GM23338 (cell line): Measurements from ENCODE around the gene DNAH11. TPM values are rescaled to one million over a fixed set of nuclear protein-coding genes. Genes with fewer than 3 reads are reported as not detected.

Experiments
- ATAC-seq: fragments of 200-7000 bp; cut with Tn5 transposase; 3 replicates; pipeline ENCODE4 v1.9.1; 2020
- DNase-seq: peaks from one replicate; pipeline ENCODE4 v3.0.0-alpha.2; 2015; ENCODE audit warnings: low spot score
- H2AFZ ChIP-seq: fragments of 200-600 bp; sonication (generic); 2 replicates; pipeline ENCODE4 v1.8.0; 2016; ENCODE audit warnings: antibody characterized with exemption, mild to moderate bottlenecking, moderate library complexity
- H3F3A ChIP-seq: fragments of 200-600 bp; sonication (generic); replicated peaks from 2 replicates; pipeline ENCODE4 v1.8.0; 2017; ENCODE audit warnings: antibody characterized with exemption, mixed run types, low read depth
- H3K27ac ChIP-seq: fragments of 200-600 bp; sonication (generic); 2 replicates; pipeline ENCODE4 v1.6.1; 2016; ENCODE audit warnings: low read depth
- H3K27me3 ChIP-seq: fragments of 200-600 bp; sonication (generic); 2 replicates; pipeline ENCODE4 v1.8.0; 2016; ENCODE audit warnings: mild to moderate bottlenecking, mixed run types, moderate library complexity; ENCODE audit not compliant: insufficient read depth
- H3K36me3 ChIP-seq: fragments of 200-600 bp; sonication (generic); 2 replicates; pipeline ENCODE4 v1.8.0; 2016; ENCODE audit warnings: mild to moderate bottlenecking; ENCODE audit not compliant: insufficient read depth
- H3K4me1 ChIP-seq: fragments of 200-600 bp; sonication (generic); 2 replicates; pipeline ENCODE4 v1.8.0; 2016; ENCODE audit warnings: mild to moderate bottlenecking, moderate library complexity; ENCODE audit not compliant: insufficient read depth
- H3K4me2 ChIP-seq: fragments of 200-600 bp; sonication (generic); 2 replicates; pipeline ENCODE4 v1.7.1; 2017; ENCODE audit warnings: mixed run types
- H3K4me3 ChIP-seq: fragments of 200-600 bp; sonication (generic); 2 replicates; pipeline ENCODE4 v1.6.1; 2016; ENCODE audit warnings: mixed run types
- H3K79me2 ChIP-seq: fragments of 200-600 bp; sonication (generic); replicated peaks from 2 replicates; pipeline ENCODE4 v1.8.0; 2017; ENCODE audit warnings: mild to moderate bottlenecking; ENCODE audit not compliant: insufficient read depth
- H3K9me2 ChIP-seq: fragments of 200-600 bp; sonication (generic); 2 replicates; pipeline ENCODE4 v1.8.0; 2017; ENCODE audit not compliant: insufficient read depth
- H4K20me1 ChIP-seq: fragments of 200-600 bp; sonication (generic); replicated peaks from 2 replicates; pipeline ENCODE4 v1.8.0; 2017; ENCODE audit warnings: mild to moderate bottlenecking; ENCODE audit not compliant: insufficient read depth
- H3K27ac Mint-ChIP-seq: 2 replicates; pipeline ENCODE4 v1.8.0; 2020; ENCODE audit warnings: inconsistent platforms, mild to moderate bottlenecking, moderate library complexity, mixed read lengths
- H3K27me3 Mint-ChIP-seq: 3 replicates; pipeline ENCODE4 v1.8.0; 2022; ENCODE audit warnings: low read depth, mild to moderate bottlenecking, moderate library complexity, mixed read lengths, inconsistent platforms; ENCODE audit not compliant: insufficient read depth, poor library complexity
- H3K36me3 Mint-ChIP-seq: 3 replicates; pipeline ENCODE4 v1.8.0; 2021; ENCODE audit warnings: low read depth, mild to moderate bottlenecking, inconsistent platforms, moderate library complexity, mixed read lengths
- H3K4me1 Mint-ChIP-seq: 3 replicates; pipeline ENCODE4 v1.8.0; 2020; ENCODE audit warnings: mild to moderate bottlenecking, inconsistent platforms, mixed read lengths
- H3K4me3 Mint-ChIP-seq: 3 replicates; pipeline ENCODE4 v1.8.0; 2021; ENCODE audit warnings: moderate library complexity, mild to moderate bottlenecking, inconsistent platforms, mixed read lengths
- H3K9me3 Mint-ChIP-seq: 3 replicates; pipeline ENCODE4 v1.8.0; 2020; ENCODE audit warnings: moderate library complexity, mild to moderate bottlenecking, inconsistent platforms, mixed read lengths
- CREB1 ChIP-seq: fragments of 250-450 bp; sonication (Bioruptor Pico); IDR thresholded peaks from 2 replicates; pipeline ENCODE4 v1.5.0; 2020; ENCODE audit warnings: low read depth, mild to moderate bottlenecking, moderate library complexity
- EZH2phosphoT487 ChIP-seq: fragments of 200-600 bp; sonication (generic); IDR thresholded peaks from one replicate; pipeline ENCODE4 v1.8.1; 2018; ENCODE audit warnings: antibody characterized with exemption; ENCODE audit not compliant: unreplicated experiment
- POLR2AphosphoS5 ChIP-seq: IDR thresholded peaks from 2 replicates; pipeline ENCODE4 v1.6.1; 2016; ENCODE audit warnings: antibody characterized with exemption, low read depth
- ZNF114 ChIP-seq: fragments of 250-450 bp; sonication (Bioruptor Pico); IDR thresholded peaks from 2 replicates; pipeline ENCODE4 v1.5.0; 2020; ENCODE audit warnings: mild to moderate bottlenecking, moderate library complexity
- polyA plus RNA-seq: library from polyadenylated mRNA; unstranded; fragments of >200 nt; fragmentation: Nextera tagmentation; extraction: Ambion mirVana; gene quantifications from 2 replicates; pipeline ENCODE4 v1.2.1, GENCODE V29; 2016
- total RNA-seq: library from RNA; depleted of rRNA; stranded (reverse); fragments of >200 nt; shearing (Covaris generic); gene quantifications from 2 replicates; pipeline ENCODE4 v1.2.3, GENCODE V29; 2014
- TF ChIP-seq, protein P1 (sequence below), 2 experiments: fragments of 200-600 bp in 1 of 2; sonication (generic) in 1 of 2; conservative IDR thresholded peaks; 2 replicates each; pipeline versions ENCODE4 v1.5.1 to v1.6.1; 2016 to 2017; ENCODE audit warnings: antibody characterized with exemption in 2 of 2, low read depth in 2 of 2, mild to moderate bottlenecking in 2 of 2, moderate library complexity in 1 of 2
- TF ChIP-seq, protein P2 (sequence below): fragments of 250-450 bp; sonication (Bioruptor Pico); IDR thresholded peaks from 2 replicates; pipeline ENCODE4 v1.5.0; 2020; ENCODE audit warnings: mild to moderate bottlenecking, moderate library complexity

Gene DNAH11
- total and polyA plus RNA-seq, 2 experiments from 2014 or later, result 9.3 TPM

DNA sequence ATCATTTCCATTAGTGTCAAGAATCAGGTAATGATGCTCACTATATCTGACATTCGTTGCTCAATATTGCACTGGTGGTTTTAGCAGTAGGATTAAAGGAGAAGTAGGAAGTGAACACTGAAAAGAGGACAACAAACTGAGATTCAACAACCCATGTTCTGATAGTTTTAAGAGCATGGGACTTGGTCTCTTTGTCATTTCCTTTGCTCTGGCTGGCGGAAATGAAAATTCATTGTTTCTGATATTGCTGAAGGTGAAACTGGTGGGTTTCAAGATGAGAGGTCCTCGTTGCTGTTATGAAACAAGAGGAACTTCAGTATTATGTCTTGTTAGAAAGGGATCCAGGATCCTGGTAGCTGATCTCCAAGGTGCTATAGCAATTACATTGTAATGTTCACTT lies 129.0 kb downstream of the DNAH11 start (continued):
- TF ChIP-seq, protein P1, sequence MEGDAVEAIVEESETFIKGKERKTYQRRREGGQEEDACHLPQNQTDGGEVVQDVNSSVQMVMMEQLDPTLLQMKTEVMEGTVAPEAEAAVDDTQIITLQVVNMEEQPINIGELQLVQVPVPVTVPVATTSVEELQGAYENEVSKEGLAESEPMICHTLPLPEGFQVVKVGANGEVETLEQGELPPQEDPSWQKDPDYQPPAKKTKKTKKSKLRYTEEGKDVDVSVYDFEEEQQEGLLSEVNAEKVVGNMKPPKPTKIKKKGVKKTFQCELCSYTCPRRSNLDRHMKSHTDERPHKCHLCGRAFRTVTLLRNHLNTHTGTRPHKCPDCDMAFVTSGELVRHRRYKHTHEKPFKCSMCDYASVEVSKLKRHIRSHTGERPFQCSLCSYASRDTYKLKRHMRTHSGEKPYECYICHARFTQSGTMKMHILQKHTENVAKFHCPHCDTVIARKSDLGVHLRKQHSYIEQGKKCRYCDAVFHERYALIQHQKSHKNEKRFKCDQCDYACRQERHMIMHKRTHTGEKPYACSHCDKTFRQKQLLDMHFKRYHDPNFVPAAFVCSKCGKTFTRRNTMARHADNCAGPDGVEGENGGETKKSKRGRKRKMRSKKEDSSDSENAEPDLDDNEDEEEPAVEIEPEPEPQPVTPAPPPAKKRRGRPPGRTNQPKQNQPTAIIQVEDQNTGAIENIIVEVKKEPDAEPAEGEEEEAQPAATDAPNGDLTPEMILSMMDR (conservative IDR thresholded peaks at IDR 0.05; ENCODE audit: low read depth in 2 of 2), result no peak
- TF ChIP-seq, protein P2, sequence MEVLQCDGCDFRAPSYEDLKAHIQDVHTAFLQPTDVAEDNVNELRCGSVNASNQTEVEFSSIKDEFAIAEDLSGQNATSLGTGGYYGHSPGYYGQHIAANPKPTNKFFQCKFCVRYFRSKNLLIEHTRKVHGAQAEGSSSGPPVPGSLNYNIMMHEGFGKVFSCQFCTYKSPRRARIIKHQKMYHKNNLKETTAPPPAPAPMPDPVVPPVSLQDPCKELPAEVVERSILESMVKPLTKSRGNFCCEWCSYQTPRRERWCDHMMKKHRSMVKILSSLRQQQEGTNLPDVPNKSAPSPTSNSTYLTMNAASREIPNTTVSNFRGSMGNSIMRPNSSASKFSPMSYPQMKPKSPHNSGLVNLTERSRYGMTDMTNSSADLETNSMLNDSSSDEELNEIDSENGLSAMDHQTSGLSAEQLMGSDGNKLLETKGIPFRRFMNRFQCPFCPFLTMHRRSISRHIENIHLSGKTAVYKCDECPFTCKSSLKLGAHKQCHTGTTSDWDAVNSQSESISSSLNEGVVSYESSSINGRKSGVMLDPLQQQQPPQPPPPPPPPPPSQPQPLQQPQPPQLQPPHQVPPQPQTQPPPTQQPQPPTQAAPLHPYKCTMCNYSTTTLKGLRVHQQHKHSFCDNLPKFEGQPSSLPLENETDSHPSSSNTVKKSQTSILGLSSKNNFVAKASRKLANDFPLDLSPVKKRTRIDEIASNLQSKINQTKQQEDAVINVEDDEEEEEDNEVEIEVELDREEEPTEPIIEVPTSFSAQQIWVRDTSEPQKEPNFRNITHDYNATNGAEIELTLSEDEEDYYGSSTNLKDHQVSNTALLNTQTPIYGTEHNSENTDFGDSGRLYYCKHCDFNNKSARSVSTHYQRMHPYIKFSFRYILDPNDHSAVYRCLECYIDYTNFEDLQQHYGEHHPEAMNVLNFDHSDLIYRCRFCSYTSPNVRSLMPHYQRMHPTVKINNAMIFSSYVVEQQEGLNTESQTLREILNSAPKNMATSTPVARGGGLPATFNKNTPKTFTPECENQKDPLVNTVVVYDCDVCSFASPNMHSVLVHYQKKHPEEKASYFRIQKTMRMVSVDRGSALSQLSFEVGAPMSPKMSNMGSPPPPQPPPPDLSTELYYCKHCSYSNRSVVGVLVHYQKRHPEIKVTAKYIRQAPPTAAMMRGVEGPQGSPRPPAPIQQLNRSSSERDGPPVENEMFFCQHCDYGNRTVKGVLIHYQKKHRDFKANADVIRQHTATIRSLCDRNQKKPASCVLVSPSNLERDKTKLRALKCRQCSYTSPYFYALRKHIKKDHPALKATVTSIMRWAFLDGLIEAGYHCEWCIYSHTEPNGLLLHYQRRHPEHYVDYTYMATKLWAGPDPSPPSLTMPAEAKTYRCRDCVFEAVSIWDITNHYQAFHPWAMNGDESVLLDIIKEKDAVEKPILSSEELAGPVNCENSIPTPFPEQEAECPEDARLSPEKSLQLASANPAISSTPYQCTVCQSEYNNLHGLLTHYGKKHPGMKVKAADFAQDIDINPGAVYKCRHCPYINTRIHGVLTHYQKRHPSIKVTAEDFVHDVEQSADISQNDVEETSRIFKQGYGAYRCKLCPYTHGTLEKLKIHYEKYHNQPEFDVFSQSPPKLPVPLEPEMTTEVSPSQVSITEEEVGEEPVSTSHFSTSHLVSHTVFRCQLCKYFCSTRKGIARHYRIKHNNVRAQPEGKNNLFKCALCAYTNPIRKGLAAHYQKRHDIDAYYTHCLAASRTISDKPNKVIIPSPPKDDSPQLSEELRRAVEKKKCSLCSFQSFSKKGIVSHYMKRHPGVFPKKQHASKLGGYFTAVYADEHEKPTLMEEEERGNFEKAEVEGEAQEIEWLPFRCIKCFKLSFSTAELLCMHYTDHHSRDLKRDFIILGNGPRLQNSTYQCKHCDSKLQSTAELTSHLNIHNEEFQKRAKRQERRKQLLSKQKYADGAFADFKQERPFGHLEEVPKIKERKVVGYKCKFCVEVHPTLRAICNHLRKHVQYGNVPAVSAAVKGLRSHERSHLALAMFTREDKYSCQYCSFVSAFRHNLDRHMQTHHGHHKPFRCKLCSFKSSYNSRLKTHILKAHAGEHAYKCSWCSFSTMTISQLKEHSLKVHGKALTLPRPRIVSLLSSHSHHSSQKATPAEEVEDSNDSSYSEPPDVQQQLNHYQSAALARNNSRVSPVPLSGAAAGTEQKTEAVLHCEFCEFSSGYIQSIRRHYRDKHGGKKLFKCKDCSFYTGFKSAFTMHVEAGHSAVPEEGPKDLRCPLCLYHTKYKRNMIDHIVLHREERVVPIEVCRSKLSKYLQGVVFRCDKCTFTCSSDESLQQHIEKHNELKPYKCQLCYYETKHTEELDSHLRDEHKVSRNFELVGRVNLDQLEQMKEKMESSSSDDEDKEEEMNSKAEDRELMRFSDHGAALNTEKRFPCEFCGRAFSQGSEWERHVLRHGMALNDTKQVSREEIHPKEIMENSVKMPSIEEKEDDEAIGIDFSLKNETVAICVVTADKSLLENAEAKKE (CRISPR knock-in tag), result no peak
- no peak for TF ChIP-seq EZH2phosphoT487
- TF ChIP-seq POLR2AphosphoS5, result no peak
- TF ChIP-seq CREB1, result no peak
- TF ChIP-seq ZNF114 (CRISPR knock-in tag), result no peak

DNA sequence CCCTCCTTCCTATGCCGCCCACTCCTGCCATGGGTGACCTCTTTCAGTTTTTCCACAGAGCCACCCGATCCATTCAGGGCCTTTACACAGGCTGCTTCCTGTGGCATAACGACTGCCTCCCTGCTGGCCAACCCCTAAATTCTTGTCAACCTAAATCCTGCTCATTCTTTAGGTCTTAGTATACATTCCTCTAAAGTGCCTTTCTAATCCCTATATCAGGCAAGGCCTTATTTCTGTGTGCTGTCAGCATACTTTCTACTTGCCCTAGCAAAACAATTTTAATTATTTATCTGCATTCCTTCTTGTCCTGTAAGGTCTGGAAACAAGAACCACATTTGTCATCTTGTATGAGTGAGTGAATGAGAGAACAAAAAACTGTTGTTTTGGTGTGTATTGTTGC lies 132.4 kb downstream of the DNAH11 start:
- Histone ChIP-seq H3K9me2 (no peaks in the 10 kb centered on the region; the same call in 1 of the 2 replicates), H3K4me3 (no peak overlapping the region), H3K4me2 (no peak overlapping the region), H3K36me3 (no peaks in the 10 kb centered on the region; the same call in 1 of the 2 replicates), H3K27me3 (no peaks in the 10 kb centered on the region), H2AFZ (no peak overlapping the region), H4K20me1 (no peaks in the 10 kb centered on the region), H3K4me1 (no peaks in the 10 kb centered on the region), H3K27ac (no peak overlapping the region), H3K79me2 (no peaks in the 10 kb centered on the region), H3F3A (no peaks in the 10 kb centered on the region)
- DNase-seq, result no peak
- Mint-ChIP-seq H3K9me3 (peaks cover 8% of the 10 kb centered on the region; the same call in 2 of the 3 replicates), H3K4me3 (no peak overlapping the region), H3K27me3 (no peaks in the 10 kb centered on the region), H3K27ac (no peak overlapping the region), H3K4me1 (no peaks in the 10 kb centered on the region), H3K36me3 (peaks cover 3% of the 10 kb centered on the region; the same call in 1 of the 3 replicates)
- ATAC-seq, result no peak
- TF ChIP-seq, protein P2 (CRISPR knock-in tag), result no peak
